Cardiac fibroblast (primary cell): ENCODE results near the gene PSMB1.
A peak's percentile ranks its signal among the peaks of the same experiment; 100 is the strongest.

Source experiments
- DNase-seq, 2 donors: peaks; one replicate each; pipeline versions ENCODE4 v3.0.0 to v3.0.0-alpha.2; 2010; ENCODE audit warnings: low read depth in 2 of 2
- H3K4me3 ChIP-seq, 2 donors: replicated peaks in 1 of 2; 1 replicate in 1 of 2; 2 replicates in 1 of 2; pipeline ENCODE4 v1.5.1; 2011; ENCODE audit warnings: low read depth in 2 of 2, low read length in 2 of 2, mild to moderate bottlenecking in 2 of 2, moderate library complexity in 1 of 2
- CTCF ChIP-seq: IDR thresholded peaks from one replicate; pipeline ENCODE4 v1.5.1; 2011; ENCODE audit warnings: low read depth, mild to moderate bottlenecking, low read length, inconsistent platforms

PSMB1 gene

GRCh38 chr6:170552765-170553533, at the start of gene PSMB1:
TSS of gene PSMB1 (minus strand) at chr6:170553307. CDS start at chr6:170553242, 65 bp downstream.
- peak; percentile 96 to 97 for DNase-seq
- peak within 1 kb of the TSS; percentile 97 for H3K4me3 ChIP-seq
- TF ChIP-seq CTCF, result no peak

- H3K4me3 ChIP-seq, result no peak overlapping the region
- no peak for DNase-seq
- no peak for TF ChIP-seq CTCF
Observed at GRCh38 chr6:170597278-170597677, 44.2 kb upstream of the PSMB1 start.

- DNase-seq, result no peak
- no peak for TF ChIP-seq CTCF
- H3K4me3 ChIP-seq, result no peak overlapping the region
Observed at GRCh38 chr6:170596426-170596825, 43.3 kb upstream of the PSMB1 start.

GRCh38 chr6:170590725-170591124, 37.6 kb upstream of the PSMB1 start:
- no peak for TF ChIP-seq CTCF
- H3K4me3 ChIP-seq, result no peak overlapping the region
- DNase-seq, result no peak

- DNase-seq, result no peak
- H3K4me3 ChIP-seq, result peak overlapping the region; percentile 75 to 97
- TF ChIP-seq CTCF, result no peak
Observed at GRCh38 chr6:170584954-170585498, 31.9 kb upstream of the PSMB1 start.

GRCh38 chr6:170584181-170584953, 31.3 kb upstream of the PSMB1 start, which contains the start of gene PDCD2:
TSS of gene PDCD2 (minus strand) at chr6:170584637. CDS start at chr6:170584581, 56 bp downstream.
- TF ChIP-seq CTCF, result no peak
- peak; percentile 89 to 90 for DNase-seq
- H3K4me3 ChIP-seq, result peak within 1 kb of the TSS; percentile 75 to 97
